ENCODE data around the gene ARID3B.

DNA sequence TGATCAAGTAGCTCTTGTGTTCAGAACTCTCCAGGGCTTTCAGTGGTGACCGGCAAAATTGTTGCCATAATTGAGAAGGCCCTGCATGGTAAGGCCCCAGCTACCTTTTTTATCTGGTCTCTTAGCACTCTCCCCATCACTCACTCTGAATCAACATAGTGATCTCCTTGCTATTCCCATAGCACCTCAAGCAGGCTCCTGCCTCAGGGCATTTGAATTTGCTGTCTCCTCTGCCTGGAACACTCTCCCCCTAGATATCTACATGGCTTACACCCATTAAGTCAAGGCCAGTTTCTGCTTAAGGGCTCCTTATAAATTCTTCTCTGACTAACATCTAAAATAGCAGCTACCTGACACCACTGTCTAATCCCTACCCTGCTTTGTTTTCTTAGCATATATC lies 3.3 kb upstream of the ARID3B start:
- no peak for TF ChIP-seq SMC3 (IDR thresholded peaks at IDR 0.05; ENCODE audit: low read depth, low read length)
- TF ChIP-seq, protein P1, sequence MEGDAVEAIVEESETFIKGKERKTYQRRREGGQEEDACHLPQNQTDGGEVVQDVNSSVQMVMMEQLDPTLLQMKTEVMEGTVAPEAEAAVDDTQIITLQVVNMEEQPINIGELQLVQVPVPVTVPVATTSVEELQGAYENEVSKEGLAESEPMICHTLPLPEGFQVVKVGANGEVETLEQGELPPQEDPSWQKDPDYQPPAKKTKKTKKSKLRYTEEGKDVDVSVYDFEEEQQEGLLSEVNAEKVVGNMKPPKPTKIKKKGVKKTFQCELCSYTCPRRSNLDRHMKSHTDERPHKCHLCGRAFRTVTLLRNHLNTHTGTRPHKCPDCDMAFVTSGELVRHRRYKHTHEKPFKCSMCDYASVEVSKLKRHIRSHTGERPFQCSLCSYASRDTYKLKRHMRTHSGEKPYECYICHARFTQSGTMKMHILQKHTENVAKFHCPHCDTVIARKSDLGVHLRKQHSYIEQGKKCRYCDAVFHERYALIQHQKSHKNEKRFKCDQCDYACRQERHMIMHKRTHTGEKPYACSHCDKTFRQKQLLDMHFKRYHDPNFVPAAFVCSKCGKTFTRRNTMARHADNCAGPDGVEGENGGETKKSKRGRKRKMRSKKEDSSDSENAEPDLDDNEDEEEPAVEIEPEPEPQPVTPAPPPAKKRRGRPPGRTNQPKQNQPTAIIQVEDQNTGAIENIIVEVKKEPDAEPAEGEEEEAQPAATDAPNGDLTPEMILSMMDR (conservative IDR thresholded peaks at IDR 0.05; ENCODE audit: low read depth, low read length): no peak
- TF ChIP-seq, protein P2, sequence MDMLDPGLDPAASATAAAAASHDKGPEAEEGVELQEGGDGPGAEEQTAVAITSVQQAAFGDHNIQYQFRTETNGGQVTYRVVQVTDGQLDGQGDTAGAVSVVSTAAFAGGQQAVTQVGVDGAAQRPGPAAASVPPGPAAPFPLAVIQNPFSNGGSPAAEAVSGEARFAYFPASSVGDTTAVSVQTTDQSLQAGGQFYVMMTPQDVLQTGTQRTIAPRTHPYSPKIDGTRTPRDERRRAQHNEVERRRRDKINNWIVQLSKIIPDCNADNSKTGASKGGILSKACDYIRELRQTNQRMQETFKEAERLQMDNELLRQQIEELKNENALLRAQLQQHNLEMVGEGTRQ (IDR thresholded peaks at IDR 0.05; ENCODE audit: low read depth, low read length): no peak
- no peak for TF ChIP-seq CEBPB (IDR thresholded peaks at IDR 0.05; ENCODE audit: low read depth, low read length)
- no peak for TF ChIP-seq POLR2A (IDR thresholded peaks at IDR 0.05; ENCODE audit: low read depth, low read length)
- no peak for TF ChIP-seq RCOR1 (IDR thresholded peaks at IDR 0.05; ENCODE audit: insufficient replicate concordance, low read length)
- no peak for TF ChIP-seq MAFK (IDR thresholded peaks at IDR 0.05; ENCODE audit: low read depth, low read length)
- no peak for TF ChIP-seq NFE2L2 (IDR thresholded peaks at IDR 0.05; ENCODE audit: low read depth, low read length)
- no peak for TF ChIP-seq RFX5 (IDR thresholded peaks at IDR 0.05; ENCODE audit: low read depth, low read length)
- TF ChIP-seq BHLHE40 (IDR thresholded peaks at IDR 0.05; ENCODE audit: low read depth, low read length): no peak
- no peak for TF ChIP-seq MAZ (IDR thresholded peaks at IDR 0.05; ENCODE audit: borderline replicate concordance, low read depth, low read length)
- no peak for TF ChIP-seq RAD21 (IDR thresholded peaks at IDR 0.05; ENCODE audit: low read length)

All from IMR-90 (cell line).